ENCODE measurements around the gene WRAP53.

Gene WRAP53

DNA sequence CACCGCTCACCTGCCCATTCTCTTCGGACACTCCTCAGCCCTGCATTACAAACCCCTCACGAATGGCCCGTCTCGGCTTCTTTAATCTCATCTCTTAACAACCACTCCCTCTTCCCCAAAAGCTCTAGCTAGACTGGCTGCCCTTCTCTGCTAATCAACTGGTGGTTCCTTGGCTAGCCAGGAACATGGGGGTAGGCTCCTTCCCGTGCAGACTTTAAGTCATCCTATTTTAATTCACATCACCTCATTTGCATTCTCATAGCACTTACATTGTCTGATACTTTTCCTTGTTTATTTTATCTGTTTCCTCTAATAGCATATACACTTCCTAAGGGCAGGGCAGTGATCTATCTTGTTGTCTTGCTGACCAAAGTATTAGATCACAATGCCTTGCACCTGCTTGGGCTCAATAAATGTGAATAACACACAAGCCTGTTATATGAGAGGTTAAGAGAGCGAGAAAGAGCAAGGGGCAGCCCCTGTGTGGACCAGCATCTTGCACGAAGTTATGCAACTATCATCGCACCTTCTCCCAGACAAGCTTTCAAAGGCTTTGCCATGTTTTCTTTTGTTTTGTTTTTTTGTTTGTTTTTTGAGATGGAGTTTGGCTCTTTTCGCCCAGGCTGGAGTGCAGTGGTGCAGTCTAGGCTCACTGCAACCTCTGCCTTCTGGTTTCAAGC is 10.7 kb upstream of the WRAP53 start:
- FAIRE-seq, result no peak
- no peak for DNase-seq (ENCODE audit: low spot score)

DNA sequence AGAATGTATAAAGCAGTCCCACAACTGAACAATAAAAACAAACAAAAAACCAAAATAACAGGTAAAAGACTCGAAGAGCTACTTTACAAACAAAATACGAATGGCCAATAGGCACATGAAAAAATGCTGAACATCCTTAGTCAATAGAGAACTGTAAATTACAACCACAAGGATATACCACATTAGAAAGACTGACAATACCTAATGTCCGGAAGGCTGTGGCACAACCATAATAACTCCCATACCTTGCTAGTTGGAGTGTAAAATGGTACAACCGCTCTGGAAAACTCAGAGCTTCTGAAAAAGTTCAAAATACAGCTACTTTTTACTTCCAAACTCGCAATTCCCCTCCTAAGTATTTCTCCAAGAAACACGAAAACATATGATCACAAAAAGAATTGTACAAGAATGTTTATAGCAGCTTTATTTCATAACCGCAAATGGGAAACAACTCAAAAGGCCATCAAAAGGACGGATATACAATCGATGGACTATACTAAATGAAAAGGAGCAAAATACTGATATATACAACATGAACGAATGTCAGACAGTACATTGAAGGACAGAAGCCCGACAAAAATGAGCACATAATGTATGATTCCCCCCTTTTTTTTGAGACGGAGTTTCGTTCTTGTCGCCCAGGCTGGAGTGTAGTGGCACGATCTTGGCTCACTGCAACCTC is 3.3 kb upstream of the WRAP53 start:
- no peak for DNase-seq (ENCODE audit: low spot score)
- no peak for FAIRE-seq

- FAIRE-seq (no peak), DNase-seq (ENCODE audit: low spot score) (peak; percentile 83)
These were observed 2.6 kb upstream of the WRAP53 start for GRCh38 chr17:7685533-7686221.

- DNase-seq (ENCODE audit: low spot score) (peak; percentile 61), FAIRE-seq (no peak)
These were observed 1.8 kb upstream of the WRAP53 start for GRCh38 chr17:7686222-7687071.

DNA sequence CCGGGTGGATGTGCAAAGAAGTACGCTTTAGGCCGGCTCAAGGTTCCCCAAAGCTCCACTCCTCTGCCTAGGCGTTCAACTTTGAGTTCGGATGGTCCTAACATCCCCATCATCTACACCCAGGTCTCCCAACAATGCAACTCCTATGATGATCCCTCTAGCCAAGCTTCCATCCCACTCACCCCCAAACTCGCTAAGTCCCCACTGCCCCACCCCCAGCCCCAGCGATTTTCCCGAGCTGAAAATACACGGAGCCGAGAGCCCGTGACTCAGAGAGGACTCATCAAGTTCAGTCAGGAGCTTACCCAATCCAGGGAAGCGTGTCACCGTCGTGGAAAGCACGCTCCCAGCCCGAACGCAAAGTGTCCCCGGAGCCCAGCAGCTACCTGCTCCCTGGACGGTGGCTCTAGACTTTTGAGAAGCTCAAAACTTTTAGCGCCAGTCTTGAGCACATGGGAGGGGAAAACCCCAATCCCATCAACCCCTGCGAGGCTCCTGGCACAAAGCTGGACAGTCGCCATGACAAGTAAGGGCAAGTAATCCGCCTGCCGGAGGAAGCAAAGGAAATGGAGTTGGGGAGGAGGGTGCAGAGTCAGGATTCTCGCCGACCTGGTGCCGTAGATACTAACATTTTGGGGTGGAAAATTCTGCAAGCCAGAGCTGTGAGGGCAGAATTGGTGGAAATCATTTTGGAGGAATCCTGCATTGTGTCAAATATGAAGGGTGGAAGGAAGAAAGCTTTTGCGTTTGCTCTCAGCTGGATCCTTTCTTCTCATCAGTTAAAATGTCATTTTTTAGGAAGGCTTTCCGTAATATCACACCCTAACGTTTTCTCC is 987 bp upstream of the WRAP53 start, which contains the start of gene TP53:
TP53 (minus strand) TSS at position 419 of the 836 bp plus-strand sequence. CDS start 10,896 bp downstream, outside the sequence.
- peak; percentile 72 for DNase-seq (ENCODE audit: low spot score)
- no peak for FAIRE-seq

DNA sequence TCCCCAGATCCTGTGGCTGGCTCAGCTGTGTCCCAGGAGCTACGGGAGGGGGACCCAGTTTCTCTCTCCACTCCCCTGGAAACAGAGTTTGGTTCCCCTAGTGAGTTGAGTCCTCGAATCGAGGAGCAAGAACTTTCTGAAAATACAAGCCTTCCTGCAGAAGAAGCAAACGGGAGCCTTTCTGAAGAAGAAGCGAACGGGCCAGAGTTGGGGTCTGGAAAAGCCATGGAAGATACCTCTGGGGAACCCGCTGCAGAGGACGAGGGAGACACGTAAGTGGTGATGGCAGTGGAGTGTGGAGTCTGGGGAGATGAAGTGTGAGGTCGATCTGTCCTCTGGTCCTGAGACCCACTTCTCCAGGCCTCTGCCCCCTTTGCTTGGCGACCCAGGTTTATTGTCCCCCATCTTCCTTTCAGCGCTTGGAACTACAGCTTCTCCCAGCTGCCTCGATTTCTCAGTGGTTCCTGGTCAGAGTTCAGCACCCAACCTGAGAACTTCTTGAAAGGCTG is 585 bp downstream of the WRAP53 start:
- FAIRE-seq (no peak), DNase-seq (ENCODE audit: low spot score) (no peak)

DNA sequence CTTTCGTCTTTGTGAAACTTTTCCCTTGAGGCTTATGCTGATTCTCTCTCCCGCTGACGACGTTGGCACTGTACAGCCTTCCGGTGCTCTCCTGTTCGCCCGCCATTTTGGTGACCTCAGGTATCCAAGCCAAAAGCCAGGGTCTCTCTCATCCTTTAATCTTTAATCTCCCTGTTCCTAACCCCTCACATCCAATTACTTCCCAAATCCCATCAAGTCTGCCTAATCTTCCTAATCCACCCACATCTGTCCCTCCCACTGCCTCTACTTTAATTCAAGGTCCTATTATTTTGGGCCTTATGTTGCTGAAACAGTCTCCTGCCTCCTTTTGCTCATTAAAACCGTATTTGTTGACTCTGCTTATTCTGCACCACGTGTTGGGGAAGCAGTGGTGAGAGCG is 7.3 kb downstream of the WRAP53 start:
- FAIRE-seq, result no peak

DNA sequence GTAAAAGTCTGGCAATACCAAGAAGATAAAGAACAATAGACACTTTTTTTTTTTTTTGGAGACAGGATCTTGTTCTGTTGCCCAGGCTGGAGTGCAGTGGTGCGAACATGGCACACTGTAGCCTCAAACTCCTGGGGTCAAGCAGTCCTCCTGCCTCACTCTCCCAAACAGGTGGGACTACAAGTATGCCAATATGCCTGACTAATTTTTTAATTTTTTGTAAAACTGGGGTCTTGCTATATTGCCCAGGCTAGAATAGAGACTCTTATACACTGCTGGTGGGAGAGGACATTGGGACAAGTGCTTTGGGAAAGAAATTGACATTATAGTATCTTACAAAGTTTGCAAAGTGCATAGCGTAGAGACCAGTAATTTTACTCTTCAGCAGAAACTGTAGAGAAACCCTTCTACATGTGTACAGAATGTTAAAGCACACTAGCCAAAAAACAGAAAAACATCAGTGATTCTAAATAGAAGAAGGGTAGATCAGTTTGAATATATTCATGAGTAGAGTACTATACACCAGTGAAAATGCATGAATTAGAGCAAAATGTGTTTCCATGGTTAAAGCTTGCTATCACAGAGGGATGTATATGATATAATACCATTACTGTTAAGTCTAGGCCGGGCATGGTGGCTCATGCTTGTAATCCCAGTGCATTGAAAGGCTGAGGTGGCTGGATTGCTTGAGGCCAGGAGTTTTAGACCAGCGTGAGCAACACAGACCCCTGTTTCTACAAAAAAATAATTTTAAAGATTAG is 9.7 kb downstream of the WRAP53 start:
- FAIRE-seq, result no peak
- DNase-seq (ENCODE audit: low spot score), result no peak

More for the DNA sequence above, 7.3 kb downstream of the WRAP53 start:
- DNase-seq (ENCODE audit: low spot score), result no peak

- FAIRE-seq, result no peak
- DNase-seq (ENCODE audit: low spot score), result no peak
These were observed 12.2 kb downstream of the WRAP53 start for GRCh38 chr17:7700510-7700909.

DNA sequence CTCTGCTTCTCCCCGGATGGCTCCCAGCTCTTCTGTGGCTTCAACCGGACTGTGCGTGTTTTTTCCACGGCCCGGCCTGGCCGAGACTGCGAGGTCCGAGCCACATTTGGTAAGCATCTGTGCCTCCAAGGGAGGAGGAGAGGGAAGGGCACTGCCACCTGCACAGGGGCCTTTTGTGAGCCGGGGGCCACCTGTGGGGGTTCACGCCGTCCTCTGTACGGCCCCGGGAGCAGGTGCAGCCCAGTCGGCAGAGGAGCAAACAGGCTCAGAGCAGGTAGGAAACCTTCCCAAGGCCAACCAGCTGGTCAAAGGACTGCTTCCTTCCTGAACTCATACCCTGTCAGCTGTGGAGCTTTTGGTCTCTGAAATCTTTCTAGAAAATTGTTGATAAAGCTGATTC is 13.4 kb downstream of the WRAP53 start:
- FAIRE-seq, result no peak
- DNase-seq (ENCODE audit: low spot score), result no peak

DNA sequence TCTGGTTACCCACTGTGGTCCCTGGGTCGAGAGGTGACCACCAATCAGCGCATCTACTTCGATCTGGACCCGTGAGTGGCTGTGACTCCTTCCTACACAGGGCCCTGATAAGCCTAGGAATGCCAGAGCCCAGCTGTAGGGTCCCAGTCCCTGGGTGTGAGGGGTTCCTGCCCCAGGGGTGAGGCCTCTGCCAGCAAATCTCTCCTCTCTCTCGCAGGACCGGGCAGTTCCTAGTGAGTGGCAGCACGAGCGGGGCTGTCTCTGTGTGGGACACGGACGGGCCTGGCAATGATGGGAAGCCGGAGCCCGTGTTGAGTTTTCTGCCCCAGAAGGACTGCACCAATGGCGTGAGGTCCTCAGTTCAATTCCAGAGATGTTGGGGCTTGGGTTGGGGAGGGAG is 14.5 kb downstream of the WRAP53 start:
- no peak for FAIRE-seq

DNA sequence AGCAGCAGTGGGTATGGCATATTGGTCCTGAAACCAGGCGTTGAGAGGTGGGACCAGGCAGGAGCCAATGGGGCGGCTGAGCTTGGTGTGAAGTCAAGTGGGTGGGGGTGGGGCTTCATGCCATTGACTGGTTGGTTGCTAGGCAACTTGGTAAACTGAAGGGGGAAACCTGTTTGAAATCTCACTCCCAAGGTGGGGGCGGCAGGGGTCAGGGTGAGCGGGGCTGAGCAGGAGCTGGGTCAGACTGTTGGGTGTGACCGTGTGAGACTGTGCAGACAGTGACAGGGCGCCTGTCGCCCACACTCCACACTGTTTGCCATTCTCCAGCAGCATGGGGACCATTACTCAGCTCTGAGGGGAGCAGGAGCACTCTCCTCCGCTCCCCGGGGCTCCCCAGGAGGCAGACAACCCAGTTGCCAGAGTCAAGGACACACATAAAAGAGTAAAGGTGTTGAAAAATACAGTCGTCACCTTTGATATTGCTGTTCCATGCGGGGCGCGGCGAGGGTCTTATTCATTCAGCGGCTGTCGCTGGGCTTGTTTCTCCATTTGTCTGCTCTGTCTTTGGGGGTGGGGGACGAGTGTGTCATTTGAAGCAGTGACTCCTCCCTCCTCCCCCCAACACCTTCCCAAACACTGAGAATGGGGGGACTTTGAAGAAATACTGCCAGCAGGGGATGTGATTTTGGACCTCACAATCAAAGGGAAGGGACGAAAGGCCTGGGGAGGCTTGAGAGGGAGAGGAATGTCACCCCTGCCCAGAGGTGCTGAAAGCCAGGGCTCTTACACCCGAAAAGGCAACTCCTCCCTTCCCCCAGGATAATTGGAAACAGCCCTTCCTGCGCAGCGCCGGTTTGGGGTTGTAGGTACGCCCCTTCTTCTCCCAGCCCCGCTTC is 15.6 kb downstream of the WRAP53 start:
- FAIRE-seq, result no peak
- no peak for DNase-seq (ENCODE audit: low spot score)

More for the DNA sequence above, 14.5 kb downstream of the WRAP53 start:
- no peak for DNase-seq (ENCODE audit: low spot score)

GRCh38 chr17:7704601-7705268 is 16.5 kb downstream of the WRAP53 start, which contains the start of gene EFNB3:
Gene EFNB3 (plus strand): TSS chr17:7705202. CDS start chr17:7705599, 397 bp downstream.
- DNase-seq (ENCODE audit: low spot score) (peak; percentile 57), FAIRE-seq (no peak)

GRCh38 chr17:7705269-7706255 is 17.3 kb downstream of the WRAP53 start:
- no peak for FAIRE-seq
- no peak for DNase-seq (ENCODE audit: low spot score)

DNA sequence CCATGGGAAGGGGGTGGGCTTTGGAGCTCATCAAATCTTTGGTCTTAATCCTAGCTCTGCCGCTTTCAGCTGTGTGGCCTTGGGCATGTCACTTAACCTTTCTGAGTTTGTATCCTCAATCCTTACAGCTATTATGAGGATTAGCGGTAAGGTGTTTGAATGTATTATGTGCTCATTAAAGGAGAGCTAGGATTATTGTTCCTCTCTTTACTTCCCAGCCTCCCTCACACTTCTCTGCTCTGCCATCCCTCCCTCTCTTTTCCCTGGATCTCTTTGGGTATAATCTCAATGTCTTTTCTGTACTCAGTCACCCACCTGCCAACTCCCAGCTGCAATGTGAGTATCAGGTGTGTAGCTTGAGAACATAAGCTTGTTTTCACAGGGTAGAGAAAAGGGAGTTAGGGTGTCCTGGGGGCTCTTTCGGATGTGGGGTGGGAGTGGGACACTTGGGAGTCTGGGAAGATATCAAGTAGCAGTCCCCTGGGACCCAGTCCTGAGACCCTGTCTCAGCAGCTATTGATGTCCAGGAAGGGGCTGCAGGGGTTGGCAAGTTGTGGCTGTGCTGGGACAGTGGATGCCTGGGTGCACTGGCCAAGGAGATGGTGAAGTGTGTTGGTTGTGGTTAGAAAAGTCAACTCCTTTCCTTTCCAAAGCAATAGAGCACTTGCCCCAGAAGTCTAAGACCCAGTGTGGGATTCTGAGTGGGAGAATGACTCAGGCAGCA is 18.5 kb downstream of the WRAP53 start:
- FAIRE-seq (no peak), DNase-seq (ENCODE audit: low spot score) (no peak)

DNA sequence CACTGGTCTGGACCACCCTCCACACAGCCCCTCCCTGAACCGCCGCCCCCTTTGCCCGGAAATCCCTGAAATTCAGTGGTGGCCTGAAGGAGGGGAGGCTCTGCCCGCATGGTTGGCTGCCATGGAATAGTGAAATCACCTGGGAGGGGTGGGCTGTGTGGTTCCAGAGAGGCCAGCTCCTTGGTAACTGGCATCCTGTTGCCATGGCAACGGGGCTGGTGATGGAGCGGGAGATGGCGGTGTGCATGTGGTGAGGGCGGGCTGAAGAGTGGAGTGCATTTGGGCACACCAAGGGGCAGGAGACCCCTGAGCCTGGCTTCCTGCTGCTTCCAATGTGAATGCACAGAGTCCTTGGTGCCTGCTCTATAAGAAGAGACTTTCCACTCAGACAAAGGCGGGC is 19.2 kb downstream of the WRAP53 start:
- FAIRE-seq (no peak), DNase-seq (ENCODE audit: low spot score) (no peak)
